ENCODE results near the gene GRPEL1.

The GRPEL1 gene

DNA sequence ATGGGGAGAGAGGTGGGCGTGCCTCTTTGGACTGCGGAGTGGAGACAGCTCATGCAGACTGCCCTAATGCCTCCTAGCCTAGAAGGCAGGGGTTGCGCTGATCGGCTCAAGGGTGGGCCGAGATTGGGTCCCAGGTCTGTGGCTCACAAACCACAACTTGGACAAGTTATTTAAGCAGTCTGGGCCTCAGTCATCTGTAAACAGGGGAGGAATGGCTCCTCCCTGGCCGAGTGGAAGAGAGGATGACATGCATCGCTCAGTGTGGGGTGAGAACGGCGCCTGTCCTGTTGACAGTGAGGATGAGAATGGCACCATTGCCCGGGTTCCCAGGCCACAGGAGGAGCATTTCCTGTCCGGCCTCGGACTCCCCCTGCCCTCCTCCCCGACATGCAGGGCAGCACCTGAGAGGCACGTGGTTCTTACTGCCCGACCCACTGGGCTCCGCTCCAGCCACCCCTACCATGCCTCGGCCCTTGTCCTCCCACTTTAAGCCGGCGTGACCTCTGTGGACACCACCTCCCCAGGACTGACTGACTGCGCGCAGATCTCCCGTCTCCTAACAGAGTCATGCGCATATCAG is 40.3 kb upstream of the GRPEL1 start:
- 0 out of 2 replicates have a peak, but pooled peaks cover 3% of the 10 kb centered on the region for H3K4me1 ChIP-seq (ENCODE audit: low read length)
- no peak for TF ChIP-seq EZH2phosphoT487 (IDR thresholded peaks at IDR 0.05; ENCODE audit: low read depth)
- TF ChIP-seq, protein P1, sequence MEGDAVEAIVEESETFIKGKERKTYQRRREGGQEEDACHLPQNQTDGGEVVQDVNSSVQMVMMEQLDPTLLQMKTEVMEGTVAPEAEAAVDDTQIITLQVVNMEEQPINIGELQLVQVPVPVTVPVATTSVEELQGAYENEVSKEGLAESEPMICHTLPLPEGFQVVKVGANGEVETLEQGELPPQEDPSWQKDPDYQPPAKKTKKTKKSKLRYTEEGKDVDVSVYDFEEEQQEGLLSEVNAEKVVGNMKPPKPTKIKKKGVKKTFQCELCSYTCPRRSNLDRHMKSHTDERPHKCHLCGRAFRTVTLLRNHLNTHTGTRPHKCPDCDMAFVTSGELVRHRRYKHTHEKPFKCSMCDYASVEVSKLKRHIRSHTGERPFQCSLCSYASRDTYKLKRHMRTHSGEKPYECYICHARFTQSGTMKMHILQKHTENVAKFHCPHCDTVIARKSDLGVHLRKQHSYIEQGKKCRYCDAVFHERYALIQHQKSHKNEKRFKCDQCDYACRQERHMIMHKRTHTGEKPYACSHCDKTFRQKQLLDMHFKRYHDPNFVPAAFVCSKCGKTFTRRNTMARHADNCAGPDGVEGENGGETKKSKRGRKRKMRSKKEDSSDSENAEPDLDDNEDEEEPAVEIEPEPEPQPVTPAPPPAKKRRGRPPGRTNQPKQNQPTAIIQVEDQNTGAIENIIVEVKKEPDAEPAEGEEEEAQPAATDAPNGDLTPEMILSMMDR (IDR thresholded peaks at IDR 0.05; ENCODE audit: low read depth, low read length), result no peak
- H3K36me3 ChIP-seq (replicated peaks; ENCODE audit: low read depth, low read length), result no peaks in the 10 kb centered on the region
- H2AFZ ChIP-seq (ENCODE audit: low read depth, low read length), result no peak overlapping the region
- no peak overlapping the region for H3K4me3 ChIP-seq (ENCODE audit: low read length)
- no peak overlapping the region for H3K9ac ChIP-seq (ENCODE audit: low read length)
- H3K4me2 ChIP-seq (ENCODE audit: low read length), result no peak overlapping the region
- H3K27me3 ChIP-seq (ENCODE audit: low read depth, low read length), result no peaks in the 10 kb centered on the region
- H4K20me1 ChIP-seq (ENCODE audit: insufficient read depth, low read length), result no peaks in the 10 kb centered on the region
- no peak overlapping the region for H3K27ac ChIP-seq (ENCODE audit: low read length)
- no peaks in the 10 kb centered on the region for H3K9me3 ChIP-seq (ENCODE audit: insufficient read depth, low read length)
- no peaks in the 10 kb centered on the region for H3K79me2 ChIP-seq (ENCODE audit: low read length)

DNA sequence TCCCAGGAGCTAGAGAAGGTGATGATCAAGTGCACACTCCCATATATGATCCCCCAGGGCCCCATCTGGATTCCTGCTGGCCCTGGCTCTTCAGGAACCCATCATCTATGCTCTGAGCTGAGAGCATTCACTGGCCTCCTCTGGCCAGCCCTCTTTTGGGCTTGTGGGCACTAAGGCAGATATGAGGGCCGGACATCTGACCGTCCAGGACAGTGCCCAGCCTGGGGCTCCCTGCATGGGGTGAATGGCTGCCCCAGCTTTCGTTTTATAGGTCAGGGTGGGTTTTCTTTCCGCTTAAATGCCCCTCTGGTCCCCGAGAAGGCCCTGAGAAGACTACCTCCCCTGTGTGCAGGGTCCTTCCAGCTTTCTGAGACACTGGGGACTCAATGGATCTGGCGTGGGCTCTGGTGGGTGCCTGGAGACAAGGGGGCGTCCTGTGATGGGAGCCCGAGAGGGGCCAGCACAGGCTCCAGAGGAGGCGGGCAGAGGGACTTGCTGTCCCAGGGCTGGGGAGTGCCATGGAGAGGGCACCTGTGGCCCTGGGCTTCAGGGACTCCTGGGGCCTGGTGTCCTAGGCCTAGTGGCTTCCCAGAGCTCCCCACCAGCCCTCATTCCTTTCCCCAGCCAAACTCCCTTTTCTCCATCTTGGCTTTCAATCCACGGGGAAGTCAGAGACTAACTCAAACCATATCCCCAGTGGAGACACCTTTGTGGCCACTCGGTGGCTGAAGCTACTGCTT is 39.5 kb upstream of the GRPEL1 start:
- Histone ChIP-seq H3K27ac (ENCODE audit: low read length) (no peak overlapping the region), H4K20me1 (ENCODE audit: insufficient read depth, low read length) (no peaks in the 10 kb centered on the region), H2AFZ (ENCODE audit: low read depth, low read length) (no peak overlapping the region), H3K9me3 (ENCODE audit: insufficient read depth, low read length) (no peaks in the 10 kb centered on the region), H3K9ac (ENCODE audit: low read length) (no peak overlapping the region), H3K4me2 (ENCODE audit: low read length) (no peak overlapping the region), H3K4me1 (ENCODE audit: low read length) (0 out of 2 replicates have a peak, but pooled peaks cover 3% of the 10 kb centered on the region), H3K4me3 (ENCODE audit: low read length) (no peak overlapping the region), H3K36me3 (replicated peaks; ENCODE audit: low read depth, low read length) (no peaks in the 10 kb centered on the region), H3K79me2 (ENCODE audit: low read length) (no peaks in the 10 kb centered on the region), H3K27me3 (ENCODE audit: low read depth, low read length) (no peaks in the 10 kb centered on the region)
- TF ChIP-seq EZH2phosphoT487 (IDR thresholded peaks at IDR 0.05; ENCODE audit: low read depth), result no peak
- TF ChIP-seq, protein P1 (IDR thresholded peaks at IDR 0.05; ENCODE audit: low read depth, low read length), result no peak

DNA sequence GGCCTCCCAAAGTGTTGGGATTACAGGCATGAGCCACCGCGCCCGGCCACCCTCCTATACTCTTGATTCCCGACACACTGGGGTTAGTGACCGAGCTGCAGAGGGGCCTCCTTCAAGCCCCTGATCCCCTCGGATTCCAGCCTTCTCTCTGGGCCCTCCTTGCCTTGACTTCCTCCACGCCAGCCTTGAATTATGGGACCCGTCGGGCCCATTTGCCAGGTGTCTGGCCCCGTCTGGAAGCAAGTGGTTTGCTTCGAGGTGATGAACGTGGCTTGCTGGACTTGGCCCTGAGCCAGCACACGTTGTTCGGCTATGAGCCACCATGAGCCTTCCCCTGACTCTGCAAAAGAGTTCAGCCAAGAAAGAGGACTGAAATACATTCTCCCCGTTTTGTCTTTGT is 37.4 kb upstream of the GRPEL1 start:
- H3K79me2 ChIP-seq (ENCODE audit: low read length), result no peaks in the 10 kb centered on the region
- no peak overlapping the region for H3K4me2 ChIP-seq (ENCODE audit: low read length)
- H3K27ac ChIP-seq (ENCODE audit: low read length), result no peak overlapping the region
- no peaks in the 10 kb centered on the region for H4K20me1 ChIP-seq (ENCODE audit: insufficient read depth, low read length)
- peaks cover 6% of the 10 kb centered on the region for H3K4me1 ChIP-seq (ENCODE audit: low read length)
- no peaks in the 10 kb centered on the region for H3K36me3 ChIP-seq (replicated peaks; ENCODE audit: low read depth, low read length)
- no peak overlapping the region for H3K9ac ChIP-seq (ENCODE audit: low read length)
- no peak overlapping the region for H2AFZ ChIP-seq (ENCODE audit: low read depth, low read length)
- TF ChIP-seq, protein P1 (IDR thresholded peaks at IDR 0.05; ENCODE audit: low read depth, low read length), result no peak
- no peak for TF ChIP-seq EZH2phosphoT487 (IDR thresholded peaks at IDR 0.05; ENCODE audit: low read depth)
- no peak overlapping the region for H3K4me3 ChIP-seq (ENCODE audit: low read length)
- H3K9me3 ChIP-seq (ENCODE audit: insufficient read depth, low read length), result no peaks in the 10 kb centered on the region
- no peaks in the 10 kb centered on the region for H3K27me3 ChIP-seq (ENCODE audit: low read depth, low read length)

DNA sequence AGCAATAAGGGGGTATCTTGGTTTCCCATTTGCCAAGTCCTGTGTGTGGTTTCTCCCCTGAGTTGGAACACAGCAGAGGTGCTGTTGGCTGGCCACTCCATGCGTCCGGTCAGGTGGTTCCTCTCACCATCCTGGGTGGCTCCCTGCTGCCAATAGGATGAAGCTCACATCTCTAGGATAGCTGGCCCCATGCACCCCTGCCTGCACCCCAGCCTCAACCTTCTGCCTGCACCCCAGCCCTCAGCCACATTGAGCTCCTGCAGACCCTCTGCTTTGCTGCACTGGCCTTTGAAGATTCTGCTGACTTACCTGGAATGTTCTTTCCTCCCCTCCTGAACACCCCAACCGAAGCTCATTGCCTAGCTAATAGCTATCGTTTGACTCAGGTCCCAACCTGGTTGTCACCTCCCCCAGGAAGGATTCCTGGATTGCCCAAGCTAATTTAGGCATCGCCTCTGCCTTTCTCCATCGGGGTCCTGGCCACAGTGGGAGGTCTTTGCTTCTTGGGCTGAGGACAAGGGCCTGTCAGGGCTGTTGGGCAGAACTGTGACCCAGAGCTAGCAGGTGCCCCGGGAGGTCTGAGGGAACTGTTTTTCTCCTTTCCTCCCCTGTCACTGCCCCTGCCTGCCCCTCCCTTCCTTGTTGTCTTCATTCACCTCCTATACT is 36.6 kb upstream of the GRPEL1 start:
- H3K79me2 ChIP-seq (ENCODE audit: low read length), result no peaks in the 10 kb centered on the region
- H3K9me3 ChIP-seq (ENCODE audit: insufficient read depth, low read length), result no peaks in the 10 kb centered on the region
- no peaks in the 10 kb centered on the region for H3K36me3 ChIP-seq (replicated peaks; ENCODE audit: low read depth, low read length)
- no peak overlapping the region for H3K4me2 ChIP-seq (ENCODE audit: low read length)
- peaks cover 6% of the 10 kb centered on the region for H3K4me1 ChIP-seq (ENCODE audit: low read length)
- no peak overlapping the region for H3K4me3 ChIP-seq (ENCODE audit: low read length)
- TF ChIP-seq, protein P1 (IDR thresholded peaks at IDR 0.05; ENCODE audit: low read depth, low read length), result no peak
- TF ChIP-seq EZH2phosphoT487 (IDR thresholded peaks at IDR 0.05; ENCODE audit: low read depth), result no peak
- H3K27me3 ChIP-seq (ENCODE audit: low read depth, low read length), result no peaks in the 10 kb centered on the region
- no peak overlapping the region for H3K9ac ChIP-seq (ENCODE audit: low read length)
- no peak overlapping the region for H3K27ac ChIP-seq (ENCODE audit: low read length)
- H4K20me1 ChIP-seq (ENCODE audit: insufficient read depth, low read length), result no peaks in the 10 kb centered on the region
- H2AFZ ChIP-seq (ENCODE audit: low read depth, low read length), result no peak overlapping the region
